ENCODE data around the gene EHBP1. TPM values are rescaled to one million over a fixed set of nuclear protein-coding genes. Genes with fewer than 3 reads are reported as not detected.

The EHBP1 gene
- total RNA-seq, 6 donors from 2014 or later: 36.2 to 78.5 (median 43.2) TPM

DNA sequence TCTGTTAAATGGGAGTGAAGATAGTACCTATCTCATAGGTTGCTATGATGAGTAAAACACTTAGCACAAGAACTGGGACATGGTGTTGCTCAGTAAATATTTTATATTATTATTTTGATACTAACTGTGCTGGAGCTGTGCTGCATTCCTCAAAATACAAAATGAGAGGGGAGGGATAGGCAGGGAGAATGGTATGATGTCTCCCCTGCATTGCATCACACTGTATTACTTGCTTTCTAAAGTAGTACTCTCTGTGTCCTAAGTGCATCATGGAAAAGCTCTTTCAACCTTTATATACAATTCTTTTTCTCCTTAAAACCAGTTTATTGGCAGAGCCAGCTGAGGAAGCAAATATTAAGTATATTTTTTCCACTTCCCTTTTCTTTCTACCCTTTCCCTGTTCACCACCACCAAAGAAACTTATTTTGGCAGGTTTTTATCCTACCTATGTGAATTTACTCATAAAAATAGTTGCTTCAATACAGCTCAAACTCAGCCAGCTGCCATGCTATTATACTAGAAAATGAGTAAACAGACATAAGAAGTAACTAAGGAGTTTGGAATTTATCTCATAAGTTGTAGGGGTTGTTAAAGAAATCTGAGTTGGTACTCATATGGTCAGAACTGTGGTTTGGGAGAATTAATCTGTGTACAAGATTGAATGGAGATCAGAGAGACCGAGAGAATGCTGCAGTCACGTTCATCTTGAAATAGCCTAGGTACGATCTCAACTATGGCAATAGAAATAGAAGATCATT lies 60.3 kb downstream of the EHBP1 start:
- WGBS, 2 donors: 94 to 96% methylated on average over 3 of the region's 3 CpGs
- no peaks in the 10 kb centered on the region for H3K27me3 ChIP-seq
- no peak overlapping the region for H3K27ac ChIP-seq
- TF ChIP-seq POLR2A (IDR thresholded peaks at IDR 0.05) (no peak), POLR2AphosphoS5 (IDR thresholded peaks at IDR 0.05) (no peak), EP300 (IDR thresholded peaks at IDR 0.05) (no peak)
- TF ChIP-seq, protein P1, sequence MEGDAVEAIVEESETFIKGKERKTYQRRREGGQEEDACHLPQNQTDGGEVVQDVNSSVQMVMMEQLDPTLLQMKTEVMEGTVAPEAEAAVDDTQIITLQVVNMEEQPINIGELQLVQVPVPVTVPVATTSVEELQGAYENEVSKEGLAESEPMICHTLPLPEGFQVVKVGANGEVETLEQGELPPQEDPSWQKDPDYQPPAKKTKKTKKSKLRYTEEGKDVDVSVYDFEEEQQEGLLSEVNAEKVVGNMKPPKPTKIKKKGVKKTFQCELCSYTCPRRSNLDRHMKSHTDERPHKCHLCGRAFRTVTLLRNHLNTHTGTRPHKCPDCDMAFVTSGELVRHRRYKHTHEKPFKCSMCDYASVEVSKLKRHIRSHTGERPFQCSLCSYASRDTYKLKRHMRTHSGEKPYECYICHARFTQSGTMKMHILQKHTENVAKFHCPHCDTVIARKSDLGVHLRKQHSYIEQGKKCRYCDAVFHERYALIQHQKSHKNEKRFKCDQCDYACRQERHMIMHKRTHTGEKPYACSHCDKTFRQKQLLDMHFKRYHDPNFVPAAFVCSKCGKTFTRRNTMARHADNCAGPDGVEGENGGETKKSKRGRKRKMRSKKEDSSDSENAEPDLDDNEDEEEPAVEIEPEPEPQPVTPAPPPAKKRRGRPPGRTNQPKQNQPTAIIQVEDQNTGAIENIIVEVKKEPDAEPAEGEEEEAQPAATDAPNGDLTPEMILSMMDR (IDR thresholded peaks at IDR 0.05): no peak
- H3K9me3 ChIP-seq: no peaks in the 10 kb centered on the region
- no peaks in the 10 kb centered on the region for H3K4me1 ChIP-seq
- no peaks in the 10 kb centered on the region for H3K36me3 ChIP-seq
- DNase-seq: no peak
- ATAC-seq (ENCODE audit: low FRiP score in 2 of 2): no peak
- H3K4me3 ChIP-seq: no peak overlapping the region

DNA sequence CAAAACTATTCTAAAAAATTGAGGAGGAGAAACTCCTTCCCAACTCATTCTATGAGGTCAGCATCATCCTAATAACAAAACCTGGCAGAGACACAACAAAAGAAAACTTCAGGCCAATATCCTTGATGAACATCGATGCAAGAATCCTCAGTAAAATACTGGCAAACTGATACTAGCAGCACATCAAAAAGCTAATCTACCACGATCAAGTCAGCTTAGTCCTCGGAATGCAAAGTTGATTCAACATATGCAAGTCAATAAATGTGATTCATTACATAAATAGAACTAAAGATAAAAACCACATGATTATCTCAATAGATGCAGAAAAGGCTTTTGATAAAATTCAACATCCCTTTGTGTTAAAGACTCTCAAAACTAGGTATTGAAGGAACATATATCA lies 63.1 kb downstream of the EHBP1 start:
- H3K27me3 ChIP-seq: no peaks in the 10 kb centered on the region
- DNase-seq: no peak
- H3K4me3 ChIP-seq: no peak overlapping the region
- no peak for ATAC-seq (ENCODE audit: low FRiP score in 2 of 2)
- TF ChIP-seq EP300 (IDR thresholded peaks at IDR 0.05) (no peak), POLR2AphosphoS5 (IDR thresholded peaks at IDR 0.05) (no peak), POLR2A (IDR thresholded peaks at IDR 0.05) (no peak)
- TF ChIP-seq, protein P1 (IDR thresholded peaks at IDR 0.05): no peak
- WGBS, 2 donors: 86 to 95% methylated on average over 3 of the region's 3 CpGs
- no peak overlapping the region for H3K27ac ChIP-seq
- H3K9me3 ChIP-seq: no peaks in the 10 kb centered on the region
- no peaks in the 10 kb centered on the region for H3K4me1 ChIP-seq
- no peaks in the 10 kb centered on the region for H3K36me3 ChIP-seq

DNA sequence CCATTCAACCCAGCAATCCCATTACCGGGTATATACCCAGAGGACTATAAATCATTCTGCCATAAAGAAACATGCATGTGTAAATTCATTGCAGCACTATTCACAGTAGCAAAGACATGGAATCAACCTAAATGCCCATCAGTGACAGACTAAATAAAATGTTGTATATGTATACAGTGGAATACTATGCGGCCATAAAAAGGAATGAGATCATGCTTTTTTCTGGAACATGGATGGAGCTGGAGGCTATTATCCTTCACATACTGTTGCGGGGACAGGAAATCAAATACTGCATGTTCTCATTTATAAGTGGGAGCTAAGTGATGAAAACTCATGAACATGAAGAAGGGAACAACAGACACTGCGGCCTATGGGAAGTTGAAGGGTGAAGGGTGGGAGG lies 65.1 kb downstream of the EHBP1 start:
- 73 to 74% methylated on average over 4 of the region's 4 CpGs for WGBS, 2 donors

DNA sequence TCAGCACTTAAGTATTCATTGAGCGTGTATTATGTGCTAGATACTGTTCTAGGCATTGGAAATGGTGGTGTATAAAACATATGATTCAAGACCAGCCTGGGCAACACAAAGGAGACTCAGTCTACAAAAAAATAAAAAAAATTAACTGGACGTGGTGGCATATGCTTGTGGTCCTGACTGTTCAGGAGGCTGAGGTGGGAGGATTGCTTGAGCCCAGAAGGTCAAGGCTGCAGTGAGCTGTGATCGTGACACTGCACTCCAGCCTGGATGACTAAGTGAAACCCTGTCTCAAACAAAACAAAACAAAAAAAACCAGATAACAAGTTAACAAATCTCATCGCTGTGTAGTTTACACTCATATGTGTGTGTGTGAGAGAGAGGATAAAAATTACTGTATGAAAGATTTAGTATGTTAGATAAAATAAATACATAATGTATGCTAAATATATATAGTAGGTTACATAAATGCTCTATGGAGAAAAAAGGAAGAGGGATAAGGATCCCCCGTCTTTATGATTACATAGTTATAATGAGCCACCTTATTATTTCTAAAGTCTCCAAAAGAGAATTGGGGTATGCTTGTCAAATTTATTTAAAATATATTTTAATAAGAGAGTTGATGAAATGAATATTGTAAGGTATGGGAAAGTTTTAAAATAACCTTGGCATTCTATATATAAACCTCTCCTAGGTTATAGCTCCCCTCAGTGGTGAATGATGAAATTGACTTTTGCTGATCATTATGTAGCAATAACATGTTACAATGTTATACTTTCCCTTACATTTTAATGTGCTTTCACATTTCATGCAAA lies 69.2 kb downstream of the EHBP1 start:
- Histone ChIP-seq H3K4me3 (no peak overlapping the region), H3K27ac (no peak overlapping the region), H3K4me1 (peaks cover 0 to 2% (median 0%) of the 10 kb centered on the region in 4 donors), H3K36me3 (no peaks in the 10 kb centered on the region), H3K27me3 (no peaks in the 10 kb centered on the region), H3K9me3 (no peaks in the 10 kb centered on the region)
- WGBS, 2 donors: 67 to 73% methylated on average over 5 of the region's 5 CpGs
- ATAC-seq (ENCODE audit: low FRiP score in 2 of 2) (peak in 1 of 2 donors; percentile 80), DNase-seq (no peak)
- TF ChIP-seq, protein P1 (IDR thresholded peaks at IDR 0.05): peak in 5 of 6 experiments; percentile 61 to 74 (median 68)
- no peak for TF ChIP-seq POLR2AphosphoS5 (IDR thresholded peaks at IDR 0.05)
- TF ChIP-seq POLR2A (IDR thresholded peaks at IDR 0.05): no peak
- no peak for TF ChIP-seq EP300 (IDR thresholded peaks at IDR 0.05)

More for the DNA sequence above, 65.1 kb downstream of the EHBP1 start:
- Histone ChIP-seq H3K36me3 (no peaks in the 10 kb centered on the region), H3K4me1 (no peaks in the 10 kb centered on the region), H3K27ac (no peak overlapping the region), H3K27me3 (no peaks in the 10 kb centered on the region), H3K9me3 (no peaks in the 10 kb centered on the region), H3K4me3 (no peak overlapping the region)
- ATAC-seq (ENCODE audit: low FRiP score in 2 of 2): no peak
- no peak for DNase-seq
- TF ChIP-seq POLR2AphosphoS5 (IDR thresholded peaks at IDR 0.05) (no peak), EP300 (IDR thresholded peaks at IDR 0.05) (no peak), POLR2A (IDR thresholded peaks at IDR 0.05) (no peak)
- TF ChIP-seq, protein P1 (IDR thresholded peaks at IDR 0.05): no peak

All from upper lobe of left lung (tissue), 6 donors.